Measurements from ENCODE around the gene STK40.

GRCh38 chr1:36358514-36359084, 27.1 kb downstream of the STK40 start:
- TF ChIP-seq POLR2A (IDR thresholded peaks at IDR 0.05) (no peak), EP300 (IDR thresholded peaks at IDR 0.05) (no peak)
- TF ChIP-seq, protein P1, sequence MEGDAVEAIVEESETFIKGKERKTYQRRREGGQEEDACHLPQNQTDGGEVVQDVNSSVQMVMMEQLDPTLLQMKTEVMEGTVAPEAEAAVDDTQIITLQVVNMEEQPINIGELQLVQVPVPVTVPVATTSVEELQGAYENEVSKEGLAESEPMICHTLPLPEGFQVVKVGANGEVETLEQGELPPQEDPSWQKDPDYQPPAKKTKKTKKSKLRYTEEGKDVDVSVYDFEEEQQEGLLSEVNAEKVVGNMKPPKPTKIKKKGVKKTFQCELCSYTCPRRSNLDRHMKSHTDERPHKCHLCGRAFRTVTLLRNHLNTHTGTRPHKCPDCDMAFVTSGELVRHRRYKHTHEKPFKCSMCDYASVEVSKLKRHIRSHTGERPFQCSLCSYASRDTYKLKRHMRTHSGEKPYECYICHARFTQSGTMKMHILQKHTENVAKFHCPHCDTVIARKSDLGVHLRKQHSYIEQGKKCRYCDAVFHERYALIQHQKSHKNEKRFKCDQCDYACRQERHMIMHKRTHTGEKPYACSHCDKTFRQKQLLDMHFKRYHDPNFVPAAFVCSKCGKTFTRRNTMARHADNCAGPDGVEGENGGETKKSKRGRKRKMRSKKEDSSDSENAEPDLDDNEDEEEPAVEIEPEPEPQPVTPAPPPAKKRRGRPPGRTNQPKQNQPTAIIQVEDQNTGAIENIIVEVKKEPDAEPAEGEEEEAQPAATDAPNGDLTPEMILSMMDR (IDR thresholded peaks at IDR 0.05): no peak
